ENCODE results near the gene MYCN. TPM values are rescaled to one million over a fixed set of nuclear protein-coding genes. Genes with fewer than 3 reads are reported as not detected.

Gene MYCN
- total RNA-seq, 1 donor from 2014 or later: 68.3 TPM

DNA sequence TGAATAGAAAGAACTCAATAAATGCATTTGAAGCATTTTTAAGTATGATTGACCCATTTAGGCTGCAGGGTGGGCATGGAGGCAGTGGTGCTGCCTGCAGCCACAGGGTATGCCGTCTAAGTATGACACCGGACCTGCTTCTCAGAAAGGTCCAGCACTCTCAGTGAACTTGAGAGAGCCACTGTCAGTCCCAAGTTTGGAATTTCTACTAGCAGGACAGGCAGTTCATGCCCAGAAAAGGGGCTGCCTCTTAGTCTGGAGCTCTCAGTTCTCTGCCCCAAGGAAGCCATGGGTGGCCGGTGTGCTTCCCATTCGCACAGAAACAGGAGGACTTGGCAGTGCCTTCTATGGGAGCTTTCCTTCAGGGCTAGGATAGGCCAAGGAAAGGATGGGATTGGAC is 24.0 kb upstream of the MYCN start:
- no peaks in the 10 kb centered on the region for H3K36me3 Mint-ChIP-seq
- DNase-seq (ENCODE audit: extremely low spot score, unreplicated experiment): no peak
- peaks cover 16% of the 10 kb centered on the region for H3K27me3 Mint-ChIP-seq
- peaks cover 25% of the 10 kb centered on the region for H3K4me1 Mint-ChIP-seq (ENCODE audit: unreplicated experiment)
- H3K27ac Mint-ChIP-seq: no peak overlapping the region
- no peak overlapping the region for H3K4me3 Mint-ChIP-seq
- H3K9me3 Mint-ChIP-seq: no peaks in the 10 kb centered on the region
- TF ChIP-seq, protein P1, sequence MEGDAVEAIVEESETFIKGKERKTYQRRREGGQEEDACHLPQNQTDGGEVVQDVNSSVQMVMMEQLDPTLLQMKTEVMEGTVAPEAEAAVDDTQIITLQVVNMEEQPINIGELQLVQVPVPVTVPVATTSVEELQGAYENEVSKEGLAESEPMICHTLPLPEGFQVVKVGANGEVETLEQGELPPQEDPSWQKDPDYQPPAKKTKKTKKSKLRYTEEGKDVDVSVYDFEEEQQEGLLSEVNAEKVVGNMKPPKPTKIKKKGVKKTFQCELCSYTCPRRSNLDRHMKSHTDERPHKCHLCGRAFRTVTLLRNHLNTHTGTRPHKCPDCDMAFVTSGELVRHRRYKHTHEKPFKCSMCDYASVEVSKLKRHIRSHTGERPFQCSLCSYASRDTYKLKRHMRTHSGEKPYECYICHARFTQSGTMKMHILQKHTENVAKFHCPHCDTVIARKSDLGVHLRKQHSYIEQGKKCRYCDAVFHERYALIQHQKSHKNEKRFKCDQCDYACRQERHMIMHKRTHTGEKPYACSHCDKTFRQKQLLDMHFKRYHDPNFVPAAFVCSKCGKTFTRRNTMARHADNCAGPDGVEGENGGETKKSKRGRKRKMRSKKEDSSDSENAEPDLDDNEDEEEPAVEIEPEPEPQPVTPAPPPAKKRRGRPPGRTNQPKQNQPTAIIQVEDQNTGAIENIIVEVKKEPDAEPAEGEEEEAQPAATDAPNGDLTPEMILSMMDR (conservative IDR thresholded peaks at IDR 0.05): no peak

DNA sequence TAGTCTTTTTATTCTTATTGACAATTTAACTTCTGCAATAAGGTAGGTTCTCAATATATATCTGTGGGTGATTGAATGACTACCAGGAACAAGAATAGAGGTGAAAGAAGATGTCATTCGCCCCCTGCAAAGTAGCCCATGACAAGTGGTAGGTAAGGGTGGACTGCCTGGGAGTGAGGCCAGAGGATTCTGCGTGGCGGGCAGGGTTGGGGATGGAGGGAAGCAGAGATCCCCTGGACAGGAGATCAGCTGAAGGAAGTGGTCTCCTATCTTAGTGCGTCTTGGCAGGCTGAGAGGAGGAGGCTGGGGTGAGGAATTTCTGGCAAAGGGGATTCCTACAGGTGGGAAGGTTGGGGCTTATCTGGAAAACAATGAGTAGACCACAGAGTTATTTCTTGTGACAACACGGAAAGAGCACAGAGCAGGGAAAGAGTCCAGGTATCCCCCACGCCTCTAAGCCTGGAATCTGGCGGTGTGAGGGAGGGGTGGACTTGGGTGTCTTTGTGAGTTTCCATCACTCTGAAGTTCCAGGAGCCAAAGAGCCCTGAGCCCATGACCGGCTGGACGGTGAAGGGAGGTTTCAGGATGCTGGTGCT is 21.5 kb upstream of the MYCN start:
- DNase-seq (ENCODE audit: extremely low spot score, unreplicated experiment): no peak
- H3K4me3 Mint-ChIP-seq: no peak overlapping the region
- TF ChIP-seq, protein P1 (conservative IDR thresholded peaks at IDR 0.05): no peak
- no peaks in the 10 kb centered on the region for H3K9me3 Mint-ChIP-seq
- peaks cover 25% of the 10 kb centered on the region for H3K4me1 Mint-ChIP-seq (ENCODE audit: unreplicated experiment)
- peaks cover 21% of the 10 kb centered on the region for H3K27me3 Mint-ChIP-seq
- H3K36me3 Mint-ChIP-seq: no peaks in the 10 kb centered on the region
- no peak overlapping the region for H3K27ac Mint-ChIP-seq

DNA sequence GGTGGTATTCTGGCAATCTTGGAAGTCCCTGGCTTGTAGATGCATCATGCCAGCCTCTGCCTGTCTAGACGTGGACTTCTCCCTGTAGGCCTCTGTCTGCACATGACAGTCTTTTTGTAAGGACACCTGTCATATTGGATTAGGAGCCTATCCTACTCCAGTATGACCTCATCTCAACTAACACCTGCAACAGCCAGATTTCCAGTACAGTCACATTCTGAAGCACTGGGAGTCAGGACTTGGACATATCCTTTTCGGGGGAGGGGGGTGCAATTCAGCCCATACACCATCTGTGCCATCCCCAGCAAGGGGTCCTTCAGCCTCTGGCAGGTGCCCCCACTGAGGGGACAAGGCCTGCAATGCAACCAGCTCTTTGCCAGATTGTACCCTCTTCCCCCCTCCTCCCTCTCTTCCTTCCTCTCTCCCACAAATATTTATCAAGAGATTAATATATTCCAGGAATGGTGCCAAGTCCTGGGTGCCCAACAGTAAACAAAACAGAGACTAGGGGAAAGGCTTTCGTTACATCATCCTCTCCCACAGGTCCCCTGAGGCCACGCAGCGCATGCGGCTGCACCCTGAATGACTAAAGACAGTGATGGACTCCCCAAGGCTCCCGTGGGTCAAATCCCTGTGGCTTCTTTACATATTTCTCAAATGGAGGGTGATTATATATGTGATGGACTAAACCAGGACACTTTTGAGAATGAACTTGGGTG is 20.5 kb upstream of the MYCN start:
- Mint-ChIP-seq H3K4me3 (no peak overlapping the region), H3K4me1 (ENCODE audit: unreplicated experiment) (peaks cover 20% of the 10 kb centered on the region), H3K27ac (no peak overlapping the region), H3K36me3 (no peaks in the 10 kb centered on the region), H3K9me3 (no peaks in the 10 kb centered on the region), H3K27me3 (peaks cover 21% of the 10 kb centered on the region)
- TF ChIP-seq, protein P1 (conservative IDR thresholded peaks at IDR 0.05): no peak
- peak; percentile 45 for DNase-seq (ENCODE audit: extremely low spot score, unreplicated experiment)

DNA sequence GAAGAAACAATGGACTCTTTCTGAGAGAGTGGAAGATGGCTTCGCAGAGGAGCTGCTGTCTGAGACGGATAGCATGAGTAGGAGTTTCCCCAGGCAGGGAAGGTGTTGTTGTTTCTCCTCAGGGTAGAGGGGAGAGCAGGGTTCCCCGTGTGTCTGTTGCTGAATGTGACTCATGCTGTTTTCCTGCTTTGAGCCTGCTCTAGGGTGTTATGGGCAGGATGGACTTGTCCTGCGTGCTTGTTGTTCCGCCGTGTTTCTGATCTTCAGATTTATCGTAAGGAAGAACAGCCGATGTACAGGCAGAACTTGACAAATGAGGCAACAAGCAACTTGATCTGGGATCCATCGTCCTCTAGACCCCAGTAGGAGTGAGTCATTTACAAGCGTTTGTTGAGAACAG is 19.7 kb upstream of the MYCN start:
- H3K27me3 Mint-ChIP-seq: peaks cover 21% of the 10 kb centered on the region
- TF ChIP-seq, protein P1 (conservative IDR thresholded peaks at IDR 0.05): no peak
- H3K9me3 Mint-ChIP-seq: no peaks in the 10 kb centered on the region
- no peak overlapping the region for H3K4me3 Mint-ChIP-seq
- no peak for DNase-seq (ENCODE audit: extremely low spot score, unreplicated experiment)
- no peak overlapping the region for H3K27ac Mint-ChIP-seq
- H3K36me3 Mint-ChIP-seq: no peaks in the 10 kb centered on the region
- peaks cover 20% of the 10 kb centered on the region for H3K4me1 Mint-ChIP-seq (ENCODE audit: unreplicated experiment)

DNA sequence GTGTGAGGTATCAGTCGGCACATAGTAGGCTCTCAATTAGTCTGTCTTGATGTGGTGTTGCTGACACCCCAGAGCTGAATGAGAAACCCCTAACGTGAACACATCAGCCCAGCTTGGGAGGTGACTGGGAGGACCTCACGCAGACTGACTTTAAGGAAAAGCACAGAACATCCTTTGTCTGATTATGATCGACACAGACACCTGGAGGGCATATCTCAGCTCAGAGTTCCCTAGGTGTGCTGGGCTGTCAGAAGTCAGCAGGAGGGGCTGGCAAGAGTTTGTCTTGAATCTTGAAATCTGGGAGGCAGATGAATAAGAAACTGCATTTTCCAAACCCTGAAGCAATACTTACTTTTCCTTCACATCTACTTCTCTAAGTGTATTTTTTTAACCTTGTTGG is 16.8 kb upstream of the MYCN start:
- Mint-ChIP-seq H3K4me1 (ENCODE audit: unreplicated experiment) (peaks cover 20% of the 10 kb centered on the region), H3K36me3 (no peaks in the 10 kb centered on the region), H3K27me3 (peaks cover 16% of the 10 kb centered on the region), H3K9me3 (no peaks in the 10 kb centered on the region), H3K4me3 (no peak overlapping the region), H3K27ac (no peak overlapping the region)
- DNase-seq (ENCODE audit: extremely low spot score, unreplicated experiment): no peak
- TF ChIP-seq, protein P1 (conservative IDR thresholded peaks at IDR 0.05): no peak
